Aorta (tissue), 5 donors: ENCODE results near the gene OR10G4. TPM values are rescaled to one million over a fixed set of nuclear protein-coding genes. Genes with fewer than 3 reads are reported as not detected.
"Not testable (repeated sequence)": the region's sequence is repeated elsewhere in the genome, so short reads cannot be mapped to it uniquely, and the experiment has no call there.

Source experiments
- ATAC-seq: fragments of 200-7000 bp; cut with Tn5 transposase; one replicate; pipeline ENCODE4 v1.9.1; 2022; ENCODE audit warnings: moderate library complexity; ENCODE audit not compliant: low FRiP score
- DNase-seq, 2 donors: peaks; one replicate each; pipeline ENCODE4 v3.0.0-alpha.2; 2020
- H3K27ac ChIP-seq, 2 donors: one replicate each; pipeline ENCODE4 v1.5.1; 2013; ENCODE audit warnings: low read length in 2 of 2, mild to moderate bottlenecking in 2 of 2, moderate library complexity in 2 of 2, control low read depth in 1 of 2, inconsistent platforms in 1 of 2, low read depth in 1 of 2
- H3K27me3 ChIP-seq, 2 donors: one replicate each; pipeline ENCODE4 v1.6.1; 2013; ENCODE audit warnings: control low read depth in 1 of 2, low read length in 1 of 2, mild to moderate bottlenecking in 1 of 2, moderate library complexity in 1 of 2; ENCODE audit not compliant: insufficient read depth in 2 of 2, control insufficient read depth in 1 of 2
- H3K36me3 ChIP-seq, 2 donors: one replicate each; pipeline ENCODE4 v1.6.1; 2013; ENCODE audit warnings: control low read depth in 1 of 2, low read length in 1 of 2, mild to moderate bottlenecking in 1 of 2; ENCODE audit not compliant: insufficient read depth in 2 of 2, control insufficient read depth in 1 of 2
- H3K4me1 ChIP-seq, 2 donors: one replicate each; pipeline ENCODE4 v1.6.1; 2013; ENCODE audit warnings: low read length in 2 of 2, control low read depth in 1 of 2, mild to moderate bottlenecking in 1 of 2, moderate library complexity in 1 of 2; ENCODE audit not compliant: insufficient read depth in 2 of 2, control insufficient read depth in 1 of 2
- H3K4me3 ChIP-seq, 2 donors: one replicate each; pipeline ENCODE4 v1.5.1; 2013; ENCODE audit warnings: low read length in 2 of 2, control low read depth in 1 of 2, mild to moderate bottlenecking in 1 of 2
- H3K9me3 ChIP-seq: one replicate; pipeline ENCODE4 v1.6.1; 2013; ENCODE audit warnings: mild to moderate bottlenecking, low read length; ENCODE audit not compliant: control insufficient read depth
- WGBS, 2 donors: extraction: QIAGEN DNeasy Blood & Tissue Kit; methylation state at CpG; one replicate each; pipeline ENCODE4 v1.1.7; 2013; 5-methylcytosine and 5-hydroxymethylcytosine counted together
- intact Hi-C, 2 donors: fragments of 100-400 bp; cut with DNase I; formaldehyde crosslinking; loops; one replicate each; pipeline versions ENCODE4 v1.14.2 to v1.15.0; 2022
- long read RNA-seq, 2 donors: library from polyadenylated mRNA; unstranded; transcript quantifications; one replicate each; pipeline ENCODE4 v2.0.0, GENCODE V29; 2020 to 2021
- polyA plus RNA-seq, 2 donors: library from polyadenylated mRNA; stranded (reverse); fragments of 200-250 nt; gene quantifications; one replicate each; pipeline ENCODE4 v1.2.3, GENCODE V29; 2013
- total RNA-seq, 2 donors: library from RNA; stranded (reverse); fragmentation: NEBNext Ultra II Directional; extraction: Animal tissue kit (Norgen Biotek cat#: 25700); gene quantifications; one replicate each; pipeline ENCODE4 v1.2.1, GENCODE V29; 2021
- donor health status: healthy with polysubstance abuse.
- donor health status: Bipolar disorder and iron deficiency.
- donor health status: DM: no; HTN: no; CAD: no.
- donor health status: DM: no; HTN: no; CAD: no.
- donor health status: DM: yes; HTN: yes; CAD: no.

OR10G4 gene, protein sequence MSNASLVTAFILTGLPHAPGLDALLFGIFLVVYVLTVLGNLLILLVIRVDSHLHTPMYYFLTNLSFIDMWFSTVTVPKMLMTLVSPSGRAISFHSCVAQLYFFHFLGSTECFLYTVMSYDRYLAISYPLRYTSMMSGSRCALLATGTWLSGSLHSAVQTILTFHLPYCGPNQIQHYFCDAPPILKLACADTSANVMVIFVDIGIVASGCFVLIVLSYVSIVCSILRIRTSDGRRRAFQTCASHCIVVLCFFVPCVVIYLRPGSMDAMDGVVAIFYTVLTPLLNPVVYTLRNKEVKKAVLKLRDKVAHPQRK
- not detected for total RNA-seq
- polyA plus RNA-seq: not detected
- long read RNA-seq, donor 1: 0 reads
- long read RNA-seq, donor 2: 0 reads

DNA sequence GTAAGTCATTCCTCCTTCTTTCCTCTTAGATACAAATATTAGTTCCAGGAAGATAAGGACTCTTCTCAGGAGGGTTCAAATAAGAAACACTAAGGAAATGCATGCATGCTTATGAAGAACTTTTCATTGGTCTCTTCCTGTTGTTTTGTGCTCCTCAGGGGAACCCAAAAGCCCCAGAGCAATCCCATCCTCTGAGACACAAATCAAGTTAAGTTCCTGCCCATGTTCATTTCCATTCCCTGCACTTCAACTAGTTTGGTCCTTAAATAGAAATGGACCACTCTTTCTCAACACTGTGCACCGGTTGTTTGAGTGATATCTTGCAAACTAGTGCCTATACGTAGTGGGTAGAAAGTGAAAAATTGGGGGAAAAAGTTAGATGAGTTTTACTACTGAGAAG, at the start of gene OR10G4:
OR10G4 (plus strand) TSS at position 301 of the 400 bp plus-strand sequence. CDS start 2,578 bp downstream, outside the sequence.
- DNase-seq: no peak
- H3K4me1 ChIP-seq: no peaks in the 10 kb centered on the region
- no peak within 1 kb of the TSS for H3K4me3 ChIP-seq
- intact Hi-C loops: no loop called here
- H3K36me3 ChIP-seq: no peaks in the 10 kb centered on the region
- H3K27me3 ChIP-seq: no peaks in the 10 kb centered on the region
- 65 to 72% methylated on average over 2 of the region's 2 CpGs for WGBS, 2 donors
- peaks cover 3% of the 10 kb centered on the region for H3K9me3 ChIP-seq
- no peak for ATAC-seq
- no peak within 1 kb of the TSS for H3K27ac ChIP-seq

DNA sequence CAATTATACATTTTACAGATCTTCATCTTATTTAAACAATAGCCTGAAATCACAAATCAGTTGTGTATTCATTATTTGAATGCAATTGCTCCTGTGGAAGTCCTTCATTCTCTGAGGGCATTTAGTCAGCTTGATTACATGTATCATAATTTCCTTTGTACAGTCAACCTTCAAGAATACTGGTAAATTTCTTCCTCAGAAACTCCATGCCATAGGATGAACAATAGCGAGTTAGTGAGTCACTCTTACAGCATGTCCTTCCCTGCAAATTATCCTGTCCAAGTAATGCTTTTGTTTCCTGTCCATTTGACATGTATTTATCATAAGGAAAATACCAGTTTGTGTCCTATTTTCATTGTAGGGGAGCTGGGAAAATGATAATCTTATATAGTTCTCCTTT, 39.0 kb upstream of the OR10G4 start:
- intact Hi-C loops: no loop called here
- Histone ChIP-seq H3K27me3 (no peaks in the 10 kb centered on the region), H3K36me3 (no peaks in the 10 kb centered on the region), H3K4me1 (no peaks in the 10 kb centered on the region), H3K4me3 (no peak overlapping the region), H3K27ac (no peak overlapping the region), H3K9me3 (peaks cover 5% of the 10 kb centered on the region)
- no peak for ATAC-seq
- 58 to 74% methylated on average over 1 of the region's 1 CpG for WGBS, 2 donors
- no peak for DNase-seq

DNA sequence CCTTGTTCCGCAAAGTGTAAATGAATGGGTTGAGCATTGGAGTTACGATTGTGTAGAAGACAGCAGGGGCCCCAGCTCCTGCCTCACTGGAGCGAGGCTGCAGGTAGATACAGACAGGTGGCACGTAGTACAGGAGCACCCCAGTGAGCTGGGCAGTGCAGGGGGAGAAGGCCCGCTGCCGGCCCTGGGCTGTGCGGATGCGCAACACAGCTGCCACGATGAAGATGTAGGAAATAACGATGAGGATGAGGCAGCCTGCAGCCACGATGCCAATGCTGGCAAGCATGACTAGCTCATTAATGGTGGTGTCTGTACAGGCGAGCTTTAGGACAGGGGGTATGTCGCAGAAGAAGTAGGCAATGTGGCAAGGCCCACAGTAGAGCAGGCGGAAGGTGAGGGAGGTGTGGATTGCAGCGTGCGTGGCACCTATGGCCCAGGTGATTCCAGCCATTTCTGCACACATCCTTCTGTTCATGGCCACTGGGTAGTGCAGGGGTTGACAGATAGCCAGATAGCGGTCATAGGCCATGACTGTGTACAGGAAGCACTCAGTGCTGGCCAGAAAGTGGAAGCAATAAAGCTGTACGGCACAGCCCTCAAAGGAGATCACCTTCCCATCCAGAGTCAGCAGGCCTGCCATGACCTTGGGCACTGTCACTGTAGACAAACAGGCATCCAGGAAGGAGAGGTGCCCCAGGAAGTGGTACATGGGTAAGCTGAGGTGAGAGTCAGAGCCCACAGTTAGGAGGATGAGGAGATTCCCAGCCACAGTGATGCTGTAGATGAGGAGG, 35.8 kb upstream of the OR10G4 start:
- Histone ChIP-seq H3K4me3 (no peak overlapping the region), H3K36me3 (no peaks in the 10 kb centered on the region), H3K4me1 (no peaks in the 10 kb centered on the region), H3K27ac (no peak overlapping the region), H3K9me3 (peaks cover 3% of the 10 kb centered on the region), H3K27me3 (no peaks in the 10 kb centered on the region)
- WGBS, 2 donors: 84 to 87% methylated on average over 18 of the region's 18 CpGs
- intact Hi-C loops: no loop called here
- DNase-seq: peak in 1 of 2 donors; percentile 73
- no peak for ATAC-seq

DNA sequence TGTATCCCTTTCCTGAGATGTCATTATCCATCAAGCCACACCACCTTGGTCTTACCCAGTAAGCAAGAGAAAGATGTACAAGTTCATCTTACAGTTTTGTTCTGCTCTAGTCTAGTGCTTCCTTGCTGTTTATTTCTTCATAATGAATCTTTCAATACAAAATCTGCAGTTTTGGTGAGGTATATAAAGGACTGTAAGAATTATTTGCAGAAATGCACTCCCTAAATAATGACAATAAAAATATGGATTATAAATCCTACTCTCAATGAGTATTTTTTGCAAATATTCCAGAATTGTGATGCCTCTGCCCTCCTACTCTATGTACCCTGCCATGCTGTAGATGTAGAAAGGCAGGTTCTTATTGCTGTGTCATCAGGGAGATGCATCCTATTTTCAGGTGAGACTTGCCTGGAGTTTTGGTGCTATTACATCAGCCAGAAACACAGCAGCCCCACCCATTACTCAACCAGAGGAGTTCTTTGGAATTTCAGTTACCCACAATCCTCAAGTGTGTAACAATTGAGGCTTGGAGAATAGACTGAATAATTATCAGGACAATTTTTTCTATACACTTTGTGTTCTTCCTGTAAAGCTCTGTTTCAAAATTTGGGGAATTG, 35.0 kb upstream of the OR10G4 start, which contains the start of gene OR10S1:
OR10S1 (minus strand) TSS at position 51 of the 617 bp plus-strand sequence. CDS start 117 bp downstream, outside the sequence.
- peaks cover 3% of the 10 kb centered on the region for H3K9me3 ChIP-seq
- no peak within 1 kb of the TSS for H3K27ac ChIP-seq
- intact Hi-C loops: no loop called here
- H3K4me3 ChIP-seq: no peak within 1 kb of the TSS
- no peaks in the 10 kb centered on the region for H3K27me3 ChIP-seq
- DNase-seq (no peak), ATAC-seq (no peak)
- no peaks in the 10 kb centered on the region for H3K36me3 ChIP-seq
- H3K4me1 ChIP-seq: no peaks in the 10 kb centered on the region

DNA sequence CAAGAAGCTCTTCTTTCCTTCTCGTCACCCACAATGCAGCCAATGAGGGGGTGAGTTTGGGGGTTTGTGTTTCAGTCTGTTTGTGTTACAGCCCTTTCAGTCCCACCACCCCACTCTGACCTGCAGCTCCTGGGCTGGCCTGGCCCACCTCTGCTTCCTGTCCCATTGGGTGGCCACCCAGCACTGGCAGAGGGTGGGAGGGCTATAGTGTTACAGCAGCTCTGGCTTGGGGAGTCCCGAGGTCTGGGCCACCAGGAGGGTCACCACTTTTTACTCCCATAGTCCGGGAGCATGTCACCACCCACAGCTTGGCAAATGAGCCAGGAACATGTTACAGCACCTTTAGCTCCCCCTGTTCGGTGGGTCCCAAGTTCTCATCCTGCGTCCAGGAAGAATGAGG, 33.5 kb upstream of the OR10G4 start:
- ATAC-seq: no peak
- H3K4me1 ChIP-seq: no peaks in the 10 kb centered on the region

DNA sequence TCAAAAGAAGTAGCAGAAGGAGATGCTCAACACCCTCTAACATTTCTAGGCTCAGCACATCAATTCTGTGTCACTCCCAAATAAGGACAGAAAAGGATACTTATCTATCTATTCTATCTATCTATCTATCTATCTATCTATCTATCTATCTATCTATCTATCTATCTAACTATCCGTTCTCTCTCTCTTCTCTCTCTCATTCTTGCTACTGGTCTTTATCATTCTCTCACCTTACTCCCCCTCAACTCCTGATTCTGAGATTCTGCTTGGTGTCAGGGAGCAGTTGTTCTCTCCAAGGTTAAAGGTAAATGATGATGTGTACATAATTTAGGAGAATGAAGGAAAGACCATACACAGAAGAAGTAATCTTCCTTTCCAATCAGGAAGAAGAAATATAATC, 17.7 kb upstream of the OR10G4 start, which contains the start of gene OR10G6:
OR10G6 (minus strand) TSS at position 43 of the 400 bp plus-strand sequence; CDS start at position 43, 0 bp downstream.
- no peaks in the 10 kb centered on the region for H3K4me1 ChIP-seq
- WGBS, 2 donors: 77 to 79% methylated on average over 1 of the region's 1 CpG
- H3K27ac ChIP-seq: no peak within 1 kb of the TSS
- ATAC-seq (no peak), DNase-seq (no peak)
- H3K4me3 ChIP-seq: no peak within 1 kb of the TSS
- no peaks in the 10 kb centered on the region for H3K36me3 ChIP-seq
- intact Hi-C loops: no loop called here
- no peaks in the 10 kb centered on the region for H3K27me3 ChIP-seq
- H3K9me3 ChIP-seq: no peaks in the 10 kb centered on the region

More for the DNA sequence above, 33.5 kb upstream of the OR10G4 start:
- no peak overlapping the region for H3K4me3 ChIP-seq
- DNase-seq: no peak
- 77 to 83% methylated on average over 5 of the region's 5 CpGs for WGBS, 2 donors
- intact Hi-C loops: no loop called here
- no peaks in the 10 kb centered on the region for H3K27me3 ChIP-seq
- peaks cover 3% of the 10 kb centered on the region for H3K9me3 ChIP-seq
- H3K27ac ChIP-seq: no peak overlapping the region
- H3K36me3 ChIP-seq: no peaks in the 10 kb centered on the region

DNA sequence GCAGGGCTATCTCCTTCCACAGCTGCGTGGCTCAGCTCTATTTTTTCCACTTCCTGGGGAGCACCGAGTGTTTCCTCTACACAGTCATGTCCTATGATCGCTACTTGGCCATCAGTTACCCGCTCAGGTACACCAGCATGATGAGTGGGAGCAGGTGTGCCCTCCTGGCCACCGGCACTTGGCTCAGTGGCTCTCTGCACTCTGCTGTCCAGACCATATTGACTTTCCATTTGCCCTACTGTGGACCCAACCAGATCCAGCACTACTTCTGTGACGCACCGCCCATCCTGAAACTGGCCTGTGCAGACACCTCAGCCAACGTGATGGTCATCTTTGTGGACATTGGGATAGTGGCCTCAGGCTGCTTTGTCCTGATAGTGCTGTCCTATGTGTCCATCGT, 3.0 kb downstream of the OR10G4 start:
- peak; percentile 56 for ATAC-seq
- intact Hi-C loops: not testable (repeated sequence)
- WGBS, 2 donors: 89 to 91% methylated on average over 3 to 6 of the region's 9 CpGs

DNA sequence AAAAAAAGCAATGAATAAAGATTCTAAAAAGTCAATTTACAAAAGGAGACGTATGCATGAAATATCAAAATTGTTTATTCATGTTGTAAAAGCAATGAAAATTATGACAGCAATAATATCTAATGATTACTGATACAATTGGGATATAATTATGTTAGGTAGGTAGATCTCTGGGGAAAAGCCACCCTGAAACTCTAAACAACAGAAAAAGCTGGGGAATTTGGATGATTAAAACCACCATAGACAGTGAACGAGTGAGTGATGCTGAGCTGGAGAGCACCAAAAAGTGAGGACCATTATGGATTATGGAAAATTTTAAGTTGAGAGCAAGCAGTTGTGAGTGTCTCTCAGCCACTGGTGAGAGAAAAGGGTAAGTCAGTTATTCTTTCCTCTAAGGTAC, 13.7 kb downstream of the OR10G4 start, which contains the start of gene OR10G8:
OR10G8 (plus strand) TSS at position 301 of the 400 bp plus-strand sequence. CDS start 2,825 bp downstream, outside the sequence.
- Histone ChIP-seq H3K27ac (no peak within 1 kb of the TSS), H3K36me3 (no peaks in the 10 kb centered on the region), H3K4me3 (no peak within 1 kb of the TSS), H3K4me1 (no peaks in the 10 kb centered on the region), H3K27me3 (no peaks in the 10 kb centered on the region), H3K9me3 (no peaks in the 10 kb centered on the region)
- 64 to 77% methylated on average over 2 of the region's 2 CpGs for WGBS, 2 donors
- DNase-seq: no peak
- intact Hi-C loops: no loop called here
- ATAC-seq: no peak

More for the DNA sequence above, 3.0 kb downstream of the OR10G4 start:
- not testable (repeated sequence) for H3K27ac ChIP-seq, DNase-seq, H3K4me1 ChIP-seq, H3K9me3 ChIP-seq, H3K27me3 ChIP-seq, H3K36me3 ChIP-seq, H3K4me3 ChIP-seq
